Omental fat pad (tissue), 4 donors: ENCODE data around the gene RGS17. TPM values are rescaled to one million over a fixed set of nuclear protein-coding genes. Genes with fewer than 3 reads are reported as not detected.

Source experiments
- ATAC-seq: fragments of 150-250 bp; one replicate; pipeline ENCODE4 v1.9.1; 2016; ENCODE audit warnings: mild to moderate bottlenecking, moderate library complexity; ENCODE audit not compliant: low FRiP score
- DNase-seq: peaks from one replicate; pipeline ENCODE4 v3.0.0-alpha.2; 2019; ENCODE audit warnings: low spot score
- CTCF ChIP-seq, 3 donors: fragments of 450-650 bp; IDR thresholded peaks; one replicate each; pipeline ENCODE4 v1.5.1; 2016 to 2017; ENCODE audit warnings: antibody characterized with exemption in 3 of 3, mild to moderate bottlenecking in 3 of 3, moderate library complexity in 2 of 3
- total RNA-seq, 4 donors: library from RNA; depleted of rRNA; stranded (reverse); fragments of >200 nt; gene quantifications; one replicate each; pipeline ENCODE4 v1.1.0, GENCODE V29; 2016

RGS17 gene
- total RNA-seq, 4 donors from 2014 or later, result 0.47 to 7.4 (median 3.0) TPM

- TF ChIP-seq CTCF (IDR thresholded peaks at IDR 0.05), result no peak
- ATAC-seq, result no peak
Observed at GRCh38 chr6:153085239-153085638, 45.8 kb downstream of the RGS17 start.

GRCh38 chr6:153084393-153084792 is 46.7 kb downstream of the RGS17 start:
- TF ChIP-seq CTCF (IDR thresholded peaks at IDR 0.05), result no peak
- DNase-seq (no peak), ATAC-seq (no peak)

More at GRCh38 chr6:153085239-153085638, 45.8 kb downstream of the RGS17 start:
- DNase-seq, result no peak

GRCh38 chr6:153083869-153084268 is 47.2 kb downstream of the RGS17 start:
- DNase-seq, result no peak
- TF ChIP-seq CTCF (IDR thresholded peaks at IDR 0.05), result no peak
- ATAC-seq, result no peak

- no peak for TF ChIP-seq CTCF (IDR thresholded peaks at IDR 0.05)
- DNase-seq (no peak), ATAC-seq (no peak)
Observed at GRCh38 chr6:153081914-153082313, 49.2 kb downstream of the RGS17 start.

- TF ChIP-seq CTCF (IDR thresholded peaks at IDR 0.05), result no peak
- ATAC-seq, result no peak
- no peak for DNase-seq
Observed at GRCh38 chr6:153076431-153076830, 54.7 kb downstream of the RGS17 start.

GRCh38 chr6:153074761-153075160 is 56.3 kb downstream of the RGS17 start:
- ATAC-seq (no peak), DNase-seq (no peak)
- TF ChIP-seq CTCF (IDR thresholded peaks at IDR 0.05), result no peak

- TF ChIP-seq CTCF (IDR thresholded peaks at IDR 0.05), result no peak
- no peak for ATAC-seq
- DNase-seq, result no peak
Observed at GRCh38 chr6:153073841-153074240, 57.2 kb downstream of the RGS17 start.
